A549 (cell line): ENCODE results near the gene PIGO. TPM values are rescaled to one million over a fixed set of nuclear protein-coding genes. Genes with fewer than 3 reads are reported as not detected.

ENCODE experiments used
- ATAC-seq, 2 experiments: fragments of 200-7000 bp in 1 of 2; fragments of >200 bp in 1 of 2; cut with Nextera tagmentation in 1 of 2; cut with Tn5 transposase in 1 of 2; 3 replicates each; pipeline versions ENCODE4 v1.8.0 to v1.9.1; 2018 to 2020; ENCODE audit warnings: mild to moderate bottlenecking in 1 of 2, moderate library complexity in 1 of 2
- CTCF ChIA-PET: fragments of 300-600 bp; sonication (Branson Sonifier 250); formaldehyde crosslinking; extraction: SDS; loops from one replicate; lab custom pipeline; 2021; ENCODE audit warnings: antibody characterized with exemption, inconsistent platforms; lab: Yijun Ruan, JAX
- POLR2A ChIA-PET: fragments of 350-600 bp; formaldehyde crosslinking; extraction: SDS; loops from one replicate; lab custom pipeline; 2021; ENCODE audit warnings: antibody characterized with exemption, inconsistent platforms; lab: Yijun Ruan, JAX
- DNase-seq, 2 experiments: peaks; one replicate each; pipeline versions ENCODE4 v3.0.0 to v3.0.0-alpha.2; 2011 to 2016; ENCODE audit warnings: low read depth in 1 of 2, low spot score in 1 of 2
- FAIRE-seq: peaks from 2 replicates; lab custom pipeline; 2011; peaks lifted over from hg19 to GRCh38; lab: Jason Lieb, UNC
- H3K27ac ChIP-seq, 2 experiments: fragments of >200 bp; sonication (Bioruptor Twin); formaldehyde crosslinking; 3 replicates each; pipeline ENCODE4 v1.5.1; 2016 to 2017
- H3K4me1 ChIP-seq: fragments of >200 bp; sonication (Bioruptor Twin); formaldehyde crosslinking; 3 replicates; pipeline ENCODE4 v1.6.1; 2016
- H3K4me2 ChIP-seq: fragments of >200 bp; sonication (Bioruptor Twin); formaldehyde crosslinking; 3 replicates; pipeline ENCODE4 v1.6.1; 2016
- H3K4me3 ChIP-seq: fragments of >200 bp; sonication (Bioruptor Twin); formaldehyde crosslinking; 3 replicates; pipeline ENCODE4 v1.5.1; 2016
- H3K9me3 ChIP-seq: fragments of >200 bp; sonication (Bioruptor Twin); formaldehyde crosslinking; 3 replicates; pipeline ENCODE4 v1.6.1; 2016
- BHLHE40 ChIP-seq: IDR thresholded peaks from 2 replicates; pipeline ENCODE4 v1.6.1; 2012; ENCODE audit warnings: low read depth, low read length, inconsistent platforms
- CBX2 ChIP-seq: fragments of 200-600 bp; sonication (generic); IDR thresholded peaks from 2 replicates; pipeline ENCODE4 v1.6.1; 2016; ENCODE audit warnings: low read depth, mild to moderate bottlenecking, borderline replicate concordance
- CHD2 ChIP-seq: fragments of 150-350 bp; IDR thresholded peaks from 2 replicates; pipeline ENCODE4 v1.6.1; 2014; ENCODE audit warnings: low read length; ENCODE audit not compliant: partially characterized antibody
- CHD4 ChIP-seq: fragments of 200-600 bp; sonication (generic); IDR thresholded peaks from 2 replicates; pipeline ENCODE4 v1.6.1; 2016; ENCODE audit warnings: antibody characterized with exemption, mild to moderate bottlenecking, borderline replicate concordance
- EHF ChIP-seq: fragments of 250-450 bp; sonication (Bioruptor Pico); IDR thresholded peaks from 2 replicates; pipeline ENCODE4 v1.5.0; 2020; ENCODE audit warnings: mild to moderate bottlenecking
- EHMT2 ChIP-seq: fragments of 200-600 bp; sonication (generic); IDR thresholded peaks from 2 replicates; pipeline ENCODE4 v1.6.1; 2016; ENCODE audit warnings: antibody characterized with exemption, low read depth, mild to moderate bottlenecking, moderate library complexity
- EP300 ChIP-seq, 2 experiments: fragments of >200 bp; sonication (Bioruptor Twin); formaldehyde crosslinking; IDR thresholded peaks; 2 replicates in 1 of 2; 3 replicates in 1 of 2; pipeline ENCODE4 v1.6.1; 2016 to 2017
- FOSL2 ChIP-seq, 2 experiments: fragments of 450-650 bp in 1 of 2; fragments of >200 bp in 1 of 2; sonication (Bioruptor Twin) in 1 of 2; formaldehyde crosslinking; IDR thresholded peaks; 2 replicates each; pipeline versions ENCODE4 v1.5.0 to v1.6.1; 2016 to 2020; ENCODE audit warnings: mild to moderate bottlenecking in 1 of 2, moderate library complexity in 1 of 2
- GATA3 ChIP-seq: IDR thresholded peaks from 2 replicates; pipeline ENCODE4 v1.6.1; 2012; ENCODE audit warnings: borderline replicate concordance
- HES2 ChIP-seq: fragments of >200 bp; sonication (Bioruptor Twin); formaldehyde crosslinking; IDR thresholded peaks from 2 replicates; pipeline ENCODE4 v1.6.1; 2016
- HEYL ChIP-seq: fragments of 250-450 bp; sonication (Bioruptor Pico); IDR thresholded peaks from 2 replicates; pipeline ENCODE4 v1.8.0; 2021; ENCODE audit warnings: mild to moderate bottlenecking, moderate library complexity
- HMGXB4 ChIP-seq: fragments of 250-450 bp; sonication (Bioruptor Pico); IDR thresholded peaks from 2 replicates; pipeline ENCODE4 v1.5.0; 2021; ENCODE audit warnings: mild to moderate bottlenecking, moderate library complexity, borderline replicate concordance
- HOXA7 ChIP-seq: fragments of 250-450 bp; sonication (Bioruptor Pico); IDR thresholded peaks from 2 replicates; pipeline ENCODE4 v1.5.0; 2020; ENCODE audit warnings: mild to moderate bottlenecking, moderate library complexity
- HOXB5 ChIP-seq: fragments of 250-450 bp; sonication (Bioruptor Pico); IDR thresholded peaks from 2 replicates; pipeline ENCODE4 v1.5.0; 2020; ENCODE audit warnings: mild to moderate bottlenecking, moderate library complexity
- JUN ChIP-seq, 2 experiments: fragments of >200 bp; sonication (Bioruptor Twin); formaldehyde crosslinking; IDR thresholded peaks; 2 replicates in 1 of 2; 3 replicates in 1 of 2; pipeline ENCODE4 v1.6.1; 2016 to 2017
- JUNB ChIP-seq: fragments of >200 bp; sonication (Bioruptor Twin); formaldehyde crosslinking; IDR thresholded peaks from 2 replicates; pipeline ENCODE4 v1.6.1; 2016
- KDM1A ChIP-seq: fragments of 200-600 bp; sonication (generic); IDR thresholded peaks from 2 replicates; pipeline ENCODE4 v1.6.1; 2016; ENCODE audit warnings: low read depth, mild to moderate bottlenecking
- MAZ ChIP-seq: fragments of 150-350 bp; IDR thresholded peaks from 2 replicates; pipeline ENCODE4 v1.6.1; 2014; ENCODE audit warnings: antibody characterized with exemption, low read depth, low read length, borderline replicate concordance
- MYC ChIP-seq: IDR thresholded peaks from 2 replicates; pipeline ENCODE4 v1.6.1; 2012; ENCODE audit warnings: mild to moderate bottlenecking, inconsistent platforms, low read length, improper control_type of control experiment, borderline replicate concordance
- NFE2L2 ChIP-seq: fragments of 150-350 bp; conservative IDR thresholded peaks from 2 replicates; pipeline ENCODE4 v1.6.1; 2014; ENCODE audit warnings: low read length
- PHF8 ChIP-seq: fragments of 200-600 bp; sonication (generic); IDR thresholded peaks from 2 replicates; pipeline ENCODE4 v1.6.1; 2016; ENCODE audit warnings: low read depth, mild to moderate bottlenecking, antibody characterized with exemption, moderate library complexity, borderline replicate concordance
- POLR2A ChIP-seq: IDR thresholded peaks from 2 replicates; pipeline ENCODE4 v1.6.1; 2012; ENCODE audit warnings: mild to moderate bottlenecking, low read length
- POLR2AphosphoS2 ChIP-seq: conservative IDR thresholded peaks from 2 replicates; pipeline ENCODE4 v1.6.1; 2012; ENCODE audit warnings: low read length, improper control_type of control experiment, inconsistent platforms
- SMC3 ChIP-seq: fragments of >200 bp; sonication (Bioruptor Twin); formaldehyde crosslinking; IDR thresholded peaks from 3 replicates; pipeline ENCODE4 v1.6.1; 2018; ENCODE audit warnings: inconsistent platforms
- SREBF2 ChIP-seq: fragments of 450-650 bp; IDR thresholded peaks from 2 replicates; pipeline ENCODE4 v1.6.1; 2014; ENCODE audit warnings: mild to moderate bottlenecking, moderate library complexity
- TP53 ChIP-seq: fragments of 250-450 bp; sonication (Bioruptor Pico); IDR thresholded peaks from 2 replicates; pipeline ENCODE4 v1.5.0; 2021; ENCODE audit warnings: mild to moderate bottlenecking, moderate library complexity
- ZC3H11A ChIP-seq: fragments of 450-650 bp; IDR thresholded peaks from 2 replicates; pipeline ENCODE4 v1.6.1; 2014; ENCODE audit warnings: antibody characterized with exemption, mild to moderate bottlenecking
- ZFP36 ChIP-seq: fragments of 450-650 bp; IDR thresholded peaks from 2 replicates; pipeline ENCODE4 v1.6.1; 2014; ENCODE audit warnings: borderline replicate concordance; ENCODE audit not compliant: partially characterized antibody
- ZNF302 ChIP-seq: fragments of 250-450 bp; sonication (Bioruptor Pico); IDR thresholded peaks from 2 replicates; pipeline ENCODE4 v1.9.0; 2021; ENCODE audit warnings: inconsistent platforms, mild to moderate bottlenecking, moderate library complexity
- WGBS: methylation state at CpG from one replicate; pipeline ENCODE4 v1.1.6; 2017; ENCODE audit errors: missing lambda C conversion rate; 5-methylcytosine and 5-hydroxymethylcytosine counted together
- polyA plus RNA-seq, 4 experiments: library from polyadenylated mRNA; depleted of rRNA in 3 of 4; stranded (reverse); fragments of >200 nt; fragmentation: RNase III in 1 of 4; extraction: RNeasy Plus Mini Kit Qiagen cat#74134 plus additional on column Dnase treatment in 1 of 4; gene quantifications; 2 replicates in 3 of 4; 3 replicates in 1 of 4; pipeline ENCODE4 v1.2.3, GENCODE V29; 2011 to 2017
- TF ChIP-seq, protein P1 (sequence below): IDR thresholded peaks from 2 replicates; pipeline ENCODE4 v1.6.1; 2012
- TF ChIP-seq, protein P2 (sequence below): IDR thresholded peaks from 2 replicates; pipeline ENCODE4 v1.6.1; 2012
- TF ChIP-seq, protein P3 (sequence below): fragments of >200 bp; sonication (Bioruptor Twin); formaldehyde crosslinking; IDR thresholded peaks from 3 replicates; pipeline ENCODE4 v1.5.1; 2016
- TF ChIP-seq, protein P4 (sequence below): fragments of 150-350 bp; IDR thresholded peaks from 2 replicates; pipeline ENCODE4 v1.6.1; 2014; ENCODE audit warnings: low read depth, mild to moderate bottlenecking, low read length
- TF ChIP-seq, protein P5 (sequence below): fragments of 450-650 bp; IDR thresholded peaks from 2 replicates; pipeline ENCODE4 v1.6.1; 2014; ENCODE audit warnings: antibody characterized with exemption

The PIGO gene
- polyA plus RNA-seq, 2 of the 4 experiments (the other 2 are of a cell fraction): 47.0 to 50.4 TPM

- ATAC-seq (peak; percentile 81 to 87), FAIRE-seq (no peak), DNase-seq (peak; percentile 77 to 92)
- 0% methylated on average over 13 of the region's 79 CpGs for WGBS
- Histone ChIP-seq H3K27ac (peak overlapping the region; percentile 97 to 98), H3K4me3 (peak overlapping the region; percentile 92), H3K4me2 (peak overlapping the region; percentile 83), H3K4me1 (peaks cover 28% of the 10 kb centered on the region), H3K9me3 (no peaks in the 10 kb centered on the region)
- ChIA-PET CTCF (interaction anchor here (1.1 to 3.8 kb wide), 13 partner anchors 8 to 172 kb away, joined by 3 to 27 read pairs (median 5); partner anchors contain the start of genes ATOSB, FANCG and PIGO), POLR2A (interaction anchor here (0.7 to 3.2 kb wide), 26 partner anchors 8 to 533 kb away, joined by 3 to 47 read pairs (median 6); partner anchors contain the start of genes ATOSB, DNAJB5, FANCG and PIGO)
- TF ChIP-seq EP300 (IDR thresholded peaks at IDR 0.05) (no peak), SMC3 (no peak), BHLHE40 (no peak), CBX2 (no peak), JUNB (no peak), MYC (peak; percentile 79; the same call in 1 of the 2 replicates), CHD4 (no peak), SREBF2 (no peak), POLR2AphosphoS2 (no peak), GATA3 (no peak), HMGXB4 (0 out of 2 replicates have a peak, but pooled peaks have one; percentile 44), ZC3H11A (no peak), HOXB5 (CRISPR knock-in tag) (no peak), EHMT2 (no peak), ZNF302 (CRISPR knock-in tag) (no peak), HES2 (no peak), CHD2 (no peak), FOSL2 (IDR thresholded peaks at IDR 0.05) (no peak), FOSL2 (CRISPR knock-in tag; IDR thresholded peaks at IDR 0.05) (peak; percentile 31), JUN (IDR thresholded peaks at IDR 0.05) (no peak; a peak in 4 of 5 replicates), HEYL (CRISPR knock-in tag) (no peak), NFE2L2 (peak; percentile 60), KDM1A (no peak), MAZ (no peak; the same call in 1 of the 2 replicates), TP53 (CRISPR knock-in tag) (0 out of 2 replicates have a peak, but pooled peaks have one; percentile 13), ZFP36 (no peak), PHF8 (peak; percentile 82), EHF (CRISPR knock-in tag) (0 out of 2 replicates have a peak, but pooled peaks have one; percentile 42), HOXA7 (CRISPR knock-in tag) (0 out of 2 replicates have a peak, but pooled peaks have one; percentile 45), POLR2A (no peak; the same call in 1 of the 2 replicates)
- TF ChIP-seq, protein P1, sequence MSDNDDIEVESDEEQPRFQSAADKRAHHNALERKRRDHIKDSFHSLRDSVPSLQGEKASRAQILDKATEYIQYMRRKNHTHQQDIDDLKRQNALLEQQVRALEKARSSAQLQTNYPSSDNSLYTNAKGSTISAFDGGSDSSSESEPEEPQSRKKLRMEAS: peak; percentile 61; the same call in 1 of the 2 replicates
- TF ChIP-seq, protein P2, sequence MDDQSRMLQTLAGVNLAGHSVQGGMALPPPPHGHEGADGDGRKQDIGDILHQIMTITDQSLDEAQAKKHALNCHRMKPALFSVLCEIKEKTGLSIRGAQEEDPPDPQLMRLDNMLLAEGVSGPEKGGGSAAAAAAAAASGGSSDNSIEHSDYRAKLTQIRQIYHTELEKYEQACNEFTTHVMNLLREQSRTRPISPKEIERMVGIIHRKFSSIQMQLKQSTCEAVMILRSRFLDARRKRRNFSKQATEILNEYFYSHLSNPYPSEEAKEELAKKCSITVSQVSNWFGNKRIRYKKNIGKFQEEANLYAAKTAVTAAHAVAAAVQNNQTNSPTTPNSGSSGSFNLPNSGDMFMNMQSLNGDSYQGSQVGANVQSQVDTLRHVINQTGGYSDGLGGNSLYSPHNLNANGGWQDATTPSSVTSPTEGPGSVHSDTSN: no peak
- TF ChIP-seq, protein P3, sequence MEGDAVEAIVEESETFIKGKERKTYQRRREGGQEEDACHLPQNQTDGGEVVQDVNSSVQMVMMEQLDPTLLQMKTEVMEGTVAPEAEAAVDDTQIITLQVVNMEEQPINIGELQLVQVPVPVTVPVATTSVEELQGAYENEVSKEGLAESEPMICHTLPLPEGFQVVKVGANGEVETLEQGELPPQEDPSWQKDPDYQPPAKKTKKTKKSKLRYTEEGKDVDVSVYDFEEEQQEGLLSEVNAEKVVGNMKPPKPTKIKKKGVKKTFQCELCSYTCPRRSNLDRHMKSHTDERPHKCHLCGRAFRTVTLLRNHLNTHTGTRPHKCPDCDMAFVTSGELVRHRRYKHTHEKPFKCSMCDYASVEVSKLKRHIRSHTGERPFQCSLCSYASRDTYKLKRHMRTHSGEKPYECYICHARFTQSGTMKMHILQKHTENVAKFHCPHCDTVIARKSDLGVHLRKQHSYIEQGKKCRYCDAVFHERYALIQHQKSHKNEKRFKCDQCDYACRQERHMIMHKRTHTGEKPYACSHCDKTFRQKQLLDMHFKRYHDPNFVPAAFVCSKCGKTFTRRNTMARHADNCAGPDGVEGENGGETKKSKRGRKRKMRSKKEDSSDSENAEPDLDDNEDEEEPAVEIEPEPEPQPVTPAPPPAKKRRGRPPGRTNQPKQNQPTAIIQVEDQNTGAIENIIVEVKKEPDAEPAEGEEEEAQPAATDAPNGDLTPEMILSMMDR: peak; percentile 59
- TF ChIP-seq, protein P4, sequence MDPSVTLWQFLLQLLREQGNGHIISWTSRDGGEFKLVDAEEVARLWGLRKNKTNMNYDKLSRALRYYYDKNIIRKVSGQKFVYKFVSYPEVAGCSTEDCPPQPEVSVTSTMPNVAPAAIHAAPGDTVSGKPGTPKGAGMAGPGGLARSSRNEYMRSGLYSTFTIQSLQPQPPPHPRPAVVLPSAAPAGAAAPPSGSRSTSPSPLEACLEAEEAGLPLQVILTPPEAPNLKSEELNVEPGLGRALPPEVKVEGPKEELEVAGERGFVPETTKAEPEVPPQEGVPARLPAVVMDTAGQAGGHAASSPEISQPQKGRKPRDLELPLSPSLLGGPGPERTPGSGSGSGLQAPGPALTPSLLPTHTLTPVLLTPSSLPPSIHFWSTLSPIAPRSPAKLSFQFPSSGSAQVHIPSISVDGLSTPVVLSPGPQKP: no peak
- TF ChIP-seq, protein P5, sequence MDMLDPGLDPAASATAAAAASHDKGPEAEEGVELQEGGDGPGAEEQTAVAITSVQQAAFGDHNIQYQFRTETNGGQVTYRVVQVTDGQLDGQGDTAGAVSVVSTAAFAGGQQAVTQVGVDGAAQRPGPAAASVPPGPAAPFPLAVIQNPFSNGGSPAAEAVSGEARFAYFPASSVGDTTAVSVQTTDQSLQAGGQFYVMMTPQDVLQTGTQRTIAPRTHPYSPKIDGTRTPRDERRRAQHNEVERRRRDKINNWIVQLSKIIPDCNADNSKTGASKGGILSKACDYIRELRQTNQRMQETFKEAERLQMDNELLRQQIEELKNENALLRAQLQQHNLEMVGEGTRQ: no peak
These were observed 24.5 kb downstream of the PIGO start for GRCh38 chr9:35071814-35072460.
